SK-N-SH treated with all-trans-retinoic acid at 6 μM for 48 hours (cell line): ENCODE data around the gene DIAPH3.

Source experiments
- CREB5 ChIP-seq: fragments of 250-450 bp; sonication (Bioruptor Pico); IDR thresholded peaks from 2 replicates; pipeline ENCODE4 v1.5.1; 2020; ENCODE audit warnings: low read depth, mild to moderate bottlenecking, moderate library complexity
- CSDC2 ChIP-seq: fragments of 250-450 bp; sonication (Bioruptor Pico); IDR thresholded peaks from 2 replicates; pipeline ENCODE4 v1.5.0; 2020; ENCODE audit warnings: mild to moderate bottlenecking, moderate library complexity
- ESRRG ChIP-seq: fragments of 250-450 bp; sonication (Bioruptor Pico); IDR thresholded peaks from 2 replicates; pipeline ENCODE4 v1.6.1; 2021; ENCODE audit warnings: mild to moderate bottlenecking
- GLIS3 ChIP-seq: fragments of 250-450 bp; sonication (Bioruptor Pico); IDR thresholded peaks from 2 replicates; pipeline ENCODE4 v1.5.0; 2020; ENCODE audit warnings: mild to moderate bottlenecking, moderate library complexity
- OSR1 ChIP-seq: fragments of 250-450 bp; sonication (Bioruptor Pico); IDR thresholded peaks from 2 replicates; pipeline ENCODE4 v1.8.0; 2022; ENCODE audit warnings: moderate library complexity, mild to moderate bottlenecking, inconsistent platforms
- PPARA ChIP-seq: fragments of 250-450 bp; sonication (Bioruptor Pico); IDR thresholded peaks from 2 replicates; pipeline ENCODE4 v1.5.0; 2020; ENCODE audit warnings: mild to moderate bottlenecking, borderline replicate concordance
- RARB ChIP-seq: fragments of 250-450 bp; sonication (Bioruptor Pico); IDR thresholded peaks from 2 replicates; pipeline ENCODE4 v1.8.0; 2021; ENCODE audit warnings: mild to moderate bottlenecking, moderate library complexity
- ZC3H10 ChIP-seq: fragments of 250-450 bp; sonication (Bioruptor Pico); IDR thresholded peaks from 2 replicates; pipeline ENCODE4 v1.5.1; 2021; ENCODE audit warnings: mild to moderate bottlenecking, moderate library complexity
- ZFP3 ChIP-seq: fragments of 250-450 bp; sonication (Bioruptor Pico); IDR thresholded peaks from 2 replicates; pipeline ENCODE4 v1.5.0; 2020; ENCODE audit warnings: mild to moderate bottlenecking, moderate library complexity
- ZNF565 ChIP-seq: fragments of 450-650 bp; formaldehyde crosslinking; conservative IDR thresholded peaks from 2 replicates; pipeline ENCODE4 v1.5.0; 2020; ENCODE audit warnings: low read depth, mild to moderate bottlenecking, moderate library complexity
- ZNF8 ChIP-seq: fragments of 450-650 bp; formaldehyde crosslinking; IDR thresholded peaks from 2 replicates; pipeline ENCODE4 v1.5.0; 2020; ENCODE audit warnings: mild to moderate bottlenecking, moderate library complexity
- TF ChIP-seq, protein P1 (sequence below): fragments of 250-450 bp; sonication (Bioruptor Pico); IDR thresholded peaks from 2 replicates; pipeline ENCODE4 v1.8.0; 2020; ENCODE audit warnings: mild to moderate bottlenecking, moderate library complexity, borderline replicate concordance
- TF ChIP-seq, protein P2 (sequence below): fragments of 250-450 bp; sonication (Bioruptor Pico); IDR thresholded peaks from 2 replicates; pipeline ENCODE4 v1.5.1; 2021; ENCODE audit warnings: mild to moderate bottlenecking, moderate library complexity

DNA sequence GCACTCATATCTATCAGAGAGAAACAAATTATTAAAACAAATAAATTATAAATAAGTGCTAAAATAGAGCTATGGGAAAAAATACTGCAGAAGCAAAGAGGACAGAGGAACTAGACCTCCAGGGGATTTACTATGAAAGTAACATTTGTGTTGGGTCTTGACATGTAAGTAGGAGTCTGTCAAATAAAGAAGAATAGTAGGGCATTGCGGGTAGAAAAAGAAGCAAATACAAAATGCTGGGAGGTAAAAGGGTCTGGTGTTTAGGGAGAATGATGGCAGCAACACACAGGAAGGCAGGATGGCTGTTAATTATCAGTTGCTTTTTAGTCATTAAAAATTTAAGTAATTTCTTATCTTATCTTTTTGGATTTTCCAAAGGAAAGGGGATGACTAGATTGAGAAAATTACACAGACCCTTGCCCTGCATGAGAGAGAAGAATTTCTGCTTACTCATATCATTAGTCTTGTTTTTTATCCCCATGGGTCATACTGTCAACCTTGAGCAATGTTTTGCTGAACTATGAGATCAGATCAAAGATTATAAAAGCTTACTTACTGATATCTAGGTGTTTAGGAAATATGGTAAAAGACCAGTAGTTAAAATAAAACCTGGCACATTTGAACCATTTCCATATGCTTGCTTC lies 472.7 kb downstream of the DIAPH3 start:
- no peak for TF ChIP-seq ZC3H10 (CRISPR knock-in tag)
- no peak for TF ChIP-seq RARB (CRISPR knock-in tag)
- no peak for TF ChIP-seq OSR1 (CRISPR knock-in tag)
- TF ChIP-seq CREB5 (CRISPR knock-in tag), result no peak
- no peak for TF ChIP-seq GLIS3 (CRISPR knock-in tag)
- TF ChIP-seq, protein P1, sequence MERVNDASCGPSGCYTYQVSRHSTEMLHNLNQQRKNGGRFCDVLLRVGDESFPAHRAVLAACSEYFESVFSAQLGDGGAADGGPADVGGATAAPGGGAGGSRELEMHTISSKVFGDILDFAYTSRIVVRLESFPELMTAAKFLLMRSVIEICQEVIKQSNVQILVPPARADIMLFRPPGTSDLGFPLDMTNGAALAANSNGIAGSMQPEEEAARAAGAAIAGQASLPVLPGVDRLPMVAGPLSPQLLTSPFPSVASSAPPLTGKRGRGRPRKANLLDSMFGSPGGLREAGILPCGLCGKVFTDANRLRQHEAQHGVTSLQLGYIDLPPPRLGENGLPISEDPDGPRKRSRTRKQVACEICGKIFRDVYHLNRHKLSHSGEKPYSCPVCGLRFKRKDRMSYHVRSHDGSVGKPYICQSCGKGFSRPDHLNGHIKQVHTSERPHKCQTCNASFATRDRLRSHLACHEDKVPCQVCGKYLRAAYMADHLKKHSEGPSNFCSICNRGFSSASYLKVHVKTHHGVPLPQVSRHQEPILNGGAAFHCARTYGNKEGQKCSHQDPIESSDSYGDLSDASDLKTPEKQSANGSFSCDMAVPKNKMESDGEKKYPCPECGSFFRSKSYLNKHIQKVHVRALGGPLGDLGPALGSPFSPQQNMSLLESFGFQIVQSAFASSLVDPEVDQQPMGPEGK (CRISPR knock-in tag), result no peak
- no peak for TF ChIP-seq ESRRG (CRISPR knock-in tag)
- TF ChIP-seq, protein P2, sequence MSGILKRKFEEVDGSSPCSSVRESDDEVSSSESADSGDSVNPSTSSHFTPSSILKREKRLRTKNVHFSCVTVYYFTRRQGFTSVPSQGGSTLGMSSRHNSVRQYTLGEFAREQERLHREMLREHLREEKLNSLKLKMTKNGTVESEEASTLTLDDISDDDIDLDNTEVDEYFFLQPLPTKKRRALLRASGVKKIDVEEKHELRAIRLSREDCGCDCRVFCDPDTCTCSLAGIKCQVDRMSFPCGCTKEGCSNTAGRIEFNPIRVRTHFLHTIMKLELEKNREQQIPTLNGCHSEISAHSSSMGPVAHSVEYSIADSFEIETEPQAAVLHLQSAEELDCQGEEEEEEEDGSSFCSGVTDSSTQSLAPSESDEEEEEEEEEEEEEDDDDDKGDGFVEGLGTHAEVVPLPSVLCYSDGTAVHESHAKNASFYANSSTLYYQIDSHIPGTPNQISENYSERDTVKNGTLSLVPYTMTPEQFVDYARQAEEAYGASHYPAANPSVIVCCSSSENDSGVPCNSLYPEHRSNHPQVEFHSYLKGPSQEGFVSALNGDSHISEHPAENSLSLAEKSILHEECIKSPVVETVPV (CRISPR knock-in tag), result no peak
- TF ChIP-seq ZNF565 (CRISPR knock-in tag), result no peak
- TF ChIP-seq PPARA (CRISPR knock-in tag), result no peak
- TF ChIP-seq CSDC2 (CRISPR knock-in tag), result no peak
- no peak for TF ChIP-seq ZNF8 (CRISPR knock-in tag)
- TF ChIP-seq ZFP3 (CRISPR knock-in tag), result peak; percentile 95
